Effector CD4-positive, alpha-beta T cell (primary cell): ENCODE results near the gene MYH14.

Experiments
- DNase-seq: peaks from one replicate; pipeline ENCODE4 v3.0.0-alpha.2; 2020

MYH14 gene

GRCh38 chr19:50195224-50195623, 8.2 kb upstream of the MYH14 start:
- DNase-seq = no peak

GRCh38 chr19:50196322-50196932, 7.0 kb upstream of the MYH14 start:
- DNase-seq = no peak

GRCh38 chr19:50197348-50197747, 6.1 kb upstream of the MYH14 start:
- DNase-seq = no peak

GRCh38 chr19:50198431-50199258, 4.8 kb upstream of the MYH14 start:
- no peak for DNase-seq

GRCh38 chr19:50199259-50199555, 4.2 kb upstream of the MYH14 start:
- no peak for DNase-seq

GRCh38 chr19:50202386-50202785, 1.0 kb upstream of the MYH14 start:
- DNase-seq = no peak

GRCh38 chr19:50202962-50203280, 501 bp upstream of the MYH14 start:
- no peak for DNase-seq

GRCh38 chr19:50204081-50204428, 633 bp downstream of the MYH14 start:
- no peak for DNase-seq

- DNase-seq = no peak
Measured at GRCh38 chr19:50204811-50205675, 1.6 kb downstream of the MYH14 start.

GRCh38 chr19:50205681-50206138, 2.3 kb downstream of the MYH14 start:
- DNase-seq = no peak

- no peak for DNase-seq
Measured at GRCh38 chr19:50206191-50206590, 2.8 kb downstream of the MYH14 start.

GRCh38 chr19:50207730-50208129, 4.3 kb downstream of the MYH14 start:
- no peak for DNase-seq

GRCh38 chr19:50209131-50209530, 5.7 kb downstream of the MYH14 start:
- DNase-seq = no peak

GRCh38 chr19:50210425-50210824, 7.0 kb downstream of the MYH14 start:
- no peak for DNase-seq

- DNase-seq = no peak
Measured at GRCh38 chr19:50213925-50214324, 10.5 kb downstream of the MYH14 start.

GRCh38 chr19:50214699-50215543, 11.5 kb downstream of the MYH14 start:
- no peak for DNase-seq

- no peak for DNase-seq
Measured at GRCh38 chr19:50215820-50216219, 12.4 kb downstream of the MYH14 start.

GRCh38 chr19:50221087-50221486, 17.7 kb downstream of the MYH14 start:
- DNase-seq = no peak

- no peak for DNase-seq
Measured at GRCh38 chr19:50222691-50223438, 19.4 kb downstream of the MYH14 start.

- no peak for DNase-seq
Measured at GRCh38 chr19:50223439-50223716, 20.0 kb downstream of the MYH14 start.

- DNase-seq = no peak
Measured at GRCh38 chr19:50224986-50225747, 21.7 kb downstream of the MYH14 start.

GRCh38 chr19:50226536-50226935, 23.1 kb downstream of the MYH14 start:
- DNase-seq = no peak
